ENCODE data around the gene TMEM221.

The TMEM221 gene

DNA sequence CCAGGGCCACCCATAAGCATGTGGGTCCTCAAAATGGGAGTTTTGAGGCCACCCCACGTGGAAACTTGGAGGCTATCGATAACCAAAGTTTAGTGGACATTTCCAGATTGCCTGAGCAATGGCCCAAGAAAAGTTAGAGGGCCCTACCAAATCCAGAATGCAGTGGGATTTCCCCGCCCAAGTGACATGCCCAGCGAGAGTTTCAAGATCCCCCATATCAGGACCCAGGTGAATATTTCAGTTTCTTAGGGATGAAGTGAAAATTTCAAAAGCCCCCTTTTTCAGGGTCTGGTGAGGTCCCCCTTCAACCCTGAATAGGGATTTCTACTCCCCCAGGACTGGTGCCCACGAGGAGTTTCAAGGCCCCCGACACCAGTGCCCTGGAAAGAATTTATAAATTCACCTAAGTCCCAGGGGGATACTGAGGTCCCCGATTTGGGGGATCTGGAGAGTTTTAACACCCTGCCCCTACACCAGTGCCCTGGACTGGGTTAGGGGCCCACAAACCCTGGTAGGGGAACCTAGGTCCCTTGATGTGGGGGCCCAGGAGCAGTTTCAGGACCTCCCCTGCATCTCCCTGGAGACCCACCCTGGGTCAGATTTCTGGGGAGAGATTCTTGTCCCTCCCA, 43.7 kb downstream of the TMEM221 start:
- Histone ChIP-seq H3K27ac (ENCODE audit: low read length) (peak overlapping the region; percentile 81), H3K79me2 (ENCODE audit: low read length) (peaks cover 36% of the 10 kb centered on the region)

DNA sequence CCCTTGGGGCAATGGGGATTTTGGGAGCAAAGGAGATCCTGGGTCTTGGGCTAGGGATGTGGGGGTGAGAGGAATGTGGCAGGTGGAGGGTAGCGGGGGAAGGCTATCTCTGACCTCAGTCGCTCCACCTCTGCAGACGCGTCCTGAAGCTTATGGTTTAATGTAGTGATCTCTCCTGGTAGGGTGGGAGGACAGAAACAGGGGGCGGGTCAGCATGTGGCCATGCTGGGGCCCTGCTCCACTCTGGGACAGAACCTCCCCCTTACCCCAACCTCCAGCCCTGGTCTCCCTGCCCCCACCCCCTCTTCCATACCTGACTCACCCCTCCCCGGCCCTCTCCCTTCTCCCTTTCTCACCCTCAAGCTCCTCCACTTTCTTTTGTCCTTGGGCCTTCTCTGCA, 44.5 kb downstream of the TMEM221 start:
- peak overlapping the region; percentile 83 for H3K4me3 ChIP-seq (ENCODE audit: low read length)
- H3K9me3 ChIP-seq (ENCODE audit: insufficient read depth, low read length) = no peaks in the 10 kb centered on the region
- H4K20me1 ChIP-seq (ENCODE audit: insufficient read depth, low read length) = no peaks in the 10 kb centered on the region; the same call in 1 of the 2 replicates
- H3K4me1 ChIP-seq (ENCODE audit: low read length) = peaks cover 33% of the 10 kb centered on the region
- no peak overlapping the region for H2AFZ ChIP-seq (ENCODE audit: low read depth, low read length)
- H3K27ac ChIP-seq (ENCODE audit: low read length) = peak overlapping the region; percentile 81
- H3K36me3 ChIP-seq (replicated peaks; ENCODE audit: low read depth, low read length) = peaks cover 15% of the 10 kb centered on the region
- H3K9ac ChIP-seq (ENCODE audit: low read length) = peak overlapping the region; percentile 83
- peak overlapping the region; percentile 98 for H3K4me2 ChIP-seq (ENCODE audit: low read length)
- no peak for TF ChIP-seq EZH2phosphoT487 (IDR thresholded peaks at IDR 0.05; ENCODE audit: low read depth)
- TF ChIP-seq, protein P1, sequence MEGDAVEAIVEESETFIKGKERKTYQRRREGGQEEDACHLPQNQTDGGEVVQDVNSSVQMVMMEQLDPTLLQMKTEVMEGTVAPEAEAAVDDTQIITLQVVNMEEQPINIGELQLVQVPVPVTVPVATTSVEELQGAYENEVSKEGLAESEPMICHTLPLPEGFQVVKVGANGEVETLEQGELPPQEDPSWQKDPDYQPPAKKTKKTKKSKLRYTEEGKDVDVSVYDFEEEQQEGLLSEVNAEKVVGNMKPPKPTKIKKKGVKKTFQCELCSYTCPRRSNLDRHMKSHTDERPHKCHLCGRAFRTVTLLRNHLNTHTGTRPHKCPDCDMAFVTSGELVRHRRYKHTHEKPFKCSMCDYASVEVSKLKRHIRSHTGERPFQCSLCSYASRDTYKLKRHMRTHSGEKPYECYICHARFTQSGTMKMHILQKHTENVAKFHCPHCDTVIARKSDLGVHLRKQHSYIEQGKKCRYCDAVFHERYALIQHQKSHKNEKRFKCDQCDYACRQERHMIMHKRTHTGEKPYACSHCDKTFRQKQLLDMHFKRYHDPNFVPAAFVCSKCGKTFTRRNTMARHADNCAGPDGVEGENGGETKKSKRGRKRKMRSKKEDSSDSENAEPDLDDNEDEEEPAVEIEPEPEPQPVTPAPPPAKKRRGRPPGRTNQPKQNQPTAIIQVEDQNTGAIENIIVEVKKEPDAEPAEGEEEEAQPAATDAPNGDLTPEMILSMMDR (IDR thresholded peaks at IDR 0.05; ENCODE audit: low read depth, low read length) = no peak
- H3K27me3 ChIP-seq (ENCODE audit: low read depth, low read length) = no peaks in the 10 kb centered on the region
- peaks cover 36% of the 10 kb centered on the region for H3K79me2 ChIP-seq (ENCODE audit: low read length)

More for the DNA sequence above, 43.7 kb downstream of the TMEM221 start:
- H3K4me3 ChIP-seq (ENCODE audit: low read length) = peak overlapping the region; percentile 83
- H3K9me3 ChIP-seq (ENCODE audit: insufficient read depth, low read length) = no peaks in the 10 kb centered on the region
- peak overlapping the region; percentile 83 for H3K9ac ChIP-seq (ENCODE audit: low read length)
- no peaks in the 10 kb centered on the region for H3K27me3 ChIP-seq (ENCODE audit: low read depth, low read length)
- peak overlapping the region; percentile 71; the same call in 1 of the 2 replicates for H2AFZ ChIP-seq (ENCODE audit: low read depth, low read length)
- TF ChIP-seq, protein P1 (IDR thresholded peaks at IDR 0.05; ENCODE audit: low read depth, low read length) = no peak
- no peak for TF ChIP-seq EZH2phosphoT487 (IDR thresholded peaks at IDR 0.05; ENCODE audit: low read depth)
- H4K20me1 ChIP-seq (ENCODE audit: insufficient read depth, low read length) = no peaks in the 10 kb centered on the region; the same call in 1 of the 2 replicates
- H3K36me3 ChIP-seq (replicated peaks; ENCODE audit: low read depth, low read length) = peaks cover 15% of the 10 kb centered on the region
- peak overlapping the region; percentile 98 for H3K4me2 ChIP-seq (ENCODE audit: low read length)
- H3K4me1 ChIP-seq (ENCODE audit: low read length) = peaks cover 33% of the 10 kb centered on the region

DNA sequence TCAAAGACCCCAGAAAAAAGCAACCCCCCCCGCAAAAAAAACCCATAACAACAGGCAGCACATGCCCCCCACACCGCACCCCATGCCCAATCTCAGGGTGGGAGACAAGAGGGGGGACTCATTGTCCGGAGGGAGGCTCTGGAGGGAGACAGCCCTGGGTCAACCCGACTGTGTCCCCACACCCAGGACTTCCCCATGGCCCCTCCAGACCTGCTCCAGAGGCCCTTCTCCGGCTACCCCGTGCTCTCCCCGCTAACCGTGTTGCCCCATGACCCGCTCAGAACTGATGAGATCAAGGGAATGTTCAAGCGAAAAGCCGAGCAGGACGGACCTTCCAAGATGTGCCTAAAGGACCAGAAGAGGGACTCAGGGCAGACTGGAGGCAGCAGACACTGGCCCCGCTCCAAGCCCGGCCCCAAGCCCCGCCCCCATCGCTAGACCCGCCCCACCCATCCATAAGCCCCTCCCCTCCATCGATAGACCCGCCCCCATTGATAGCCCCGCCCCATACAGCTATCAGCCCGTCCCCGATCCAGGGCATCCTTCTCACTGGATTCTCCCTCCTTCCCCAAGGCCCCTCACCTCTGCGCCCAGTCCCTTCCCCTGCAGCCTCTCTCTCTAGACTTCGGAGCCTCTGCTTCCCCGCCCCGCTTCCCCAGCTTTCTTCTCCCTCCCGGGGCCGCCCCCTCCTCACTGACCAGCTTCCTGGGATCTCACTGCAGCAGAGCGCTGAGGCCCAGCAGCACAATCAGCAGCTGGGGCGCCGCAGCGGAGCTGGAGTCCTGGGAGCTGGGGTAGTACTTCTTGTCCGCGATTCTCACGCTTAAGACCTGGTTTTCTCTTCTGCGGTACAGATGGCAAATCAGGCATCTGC, 45.2 kb downstream of the TMEM221 start:
- peaks cover 33% of the 10 kb centered on the region for H3K4me1 ChIP-seq (ENCODE audit: low read length)
- H3K79me2 ChIP-seq (ENCODE audit: low read length) = peaks cover 36% of the 10 kb centered on the region
- H3K36me3 ChIP-seq (replicated peaks; ENCODE audit: low read depth, low read length) = peaks cover 15% of the 10 kb centered on the region
- H3K4me3 ChIP-seq (ENCODE audit: low read length) = no peak overlapping the region
- H3K27me3 ChIP-seq (ENCODE audit: low read depth, low read length) = no peaks in the 10 kb centered on the region
- H2AFZ ChIP-seq (ENCODE audit: low read depth, low read length) = no peak overlapping the region
- H3K4me2 ChIP-seq (ENCODE audit: low read length) = no peak overlapping the region
- no peaks in the 10 kb centered on the region for H3K9me3 ChIP-seq (ENCODE audit: insufficient read depth, low read length)
- H3K27ac ChIP-seq (ENCODE audit: low read length) = no peak overlapping the region
- TF ChIP-seq EZH2phosphoT487 (IDR thresholded peaks at IDR 0.05; ENCODE audit: low read depth) = no peak
- TF ChIP-seq, protein P1 (IDR thresholded peaks at IDR 0.05; ENCODE audit: low read depth, low read length) = no peak
- H3K9ac ChIP-seq (ENCODE audit: low read length) = no peak overlapping the region
- H4K20me1 ChIP-seq (ENCODE audit: insufficient read depth, low read length) = no peaks in the 10 kb centered on the region; the same call in 1 of the 2 replicates

DNA sequence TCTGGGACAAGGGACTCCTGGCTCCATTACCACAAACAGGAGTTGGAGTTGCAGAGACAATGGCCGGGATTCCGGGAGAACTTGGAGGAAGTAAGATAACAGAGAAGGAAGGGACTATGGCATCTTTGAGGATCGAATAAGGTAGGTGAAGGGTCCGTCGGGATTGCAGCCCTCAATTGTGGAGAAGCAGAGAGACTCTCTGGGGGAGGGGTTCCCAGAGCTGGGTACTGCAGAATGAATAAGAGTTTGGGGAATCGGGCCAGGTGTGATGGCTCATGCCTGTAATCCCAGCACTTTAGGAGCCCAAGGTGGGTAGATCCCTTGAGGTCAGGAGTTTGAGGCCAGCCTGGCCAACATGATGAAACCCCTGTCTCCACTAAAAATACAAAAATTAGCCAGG, 46.8 kb downstream of the TMEM221 start:
- no peaks in the 10 kb centered on the region; the same call in 1 of the 2 replicates for H4K20me1 ChIP-seq (ENCODE audit: insufficient read depth, low read length)
- no peak overlapping the region for H3K27ac ChIP-seq (ENCODE audit: low read length)
- no peak overlapping the region for H3K4me2 ChIP-seq (ENCODE audit: low read length)
- H2AFZ ChIP-seq (ENCODE audit: low read depth, low read length) = no peak overlapping the region
- no peaks in the 10 kb centered on the region for H3K9me3 ChIP-seq (ENCODE audit: insufficient read depth, low read length)
- H3K36me3 ChIP-seq (replicated peaks; ENCODE audit: low read depth, low read length) = peaks cover 15% of the 10 kb centered on the region
- H3K79me2 ChIP-seq (ENCODE audit: low read length) = peaks cover 30% of the 10 kb centered on the region
- H3K4me1 ChIP-seq (ENCODE audit: low read length) = peaks cover 28% of the 10 kb centered on the region
- H3K4me3 ChIP-seq (ENCODE audit: low read length) = no peak overlapping the region
- TF ChIP-seq EZH2phosphoT487 (IDR thresholded peaks at IDR 0.05; ENCODE audit: low read depth) = no peak
- TF ChIP-seq, protein P1 (IDR thresholded peaks at IDR 0.05; ENCODE audit: low read depth, low read length) = no peak
- no peaks in the 10 kb centered on the region for H3K27me3 ChIP-seq (ENCODE audit: low read depth, low read length)
- H3K9ac ChIP-seq (ENCODE audit: low read length) = no peak overlapping the region

Measured in OCI-LY3 (cell line).